Loucy (cell line): ENCODE data around the gene ISX.

Source experiments
- H2AFZ ChIP-seq: fragments of 200-600 bp; sonication (generic); 2 replicates; pipeline ENCODE4 v1.6.0; 2016; ENCODE audit warnings: antibody characterized with exemption, mild to moderate bottlenecking, low read length, moderate library complexity
- H3F3A ChIP-seq: fragments of 200-600 bp; 2 replicates; pipeline ENCODE4 v1.6.0; 2016; ENCODE audit warnings: antibody characterized with exemption, low read depth, mild to moderate bottlenecking
- H3K27me3 ChIP-seq: fragments of 200-600 bp; sonication (generic); 2 replicates; pipeline ENCODE4 v1.6.1; 2014; ENCODE audit warnings: low read length, mild to moderate bottlenecking; ENCODE audit not compliant: insufficient read depth, poor library complexity, severe bottlenecking
- H3K36me3 ChIP-seq: fragments of 200-600 bp; sonication (generic); 2 replicates; pipeline ENCODE4 v1.6.1; 2016; ENCODE audit warnings: low read length; ENCODE audit not compliant: insufficient read depth
- H3K4me1 ChIP-seq: fragments of 200-600 bp; sonication (generic); 2 replicates; pipeline ENCODE4 v1.5.1; 2014; ENCODE audit warnings: low read length, mild to moderate bottlenecking; ENCODE audit not compliant: insufficient read depth, poor library complexity, severe bottlenecking
- H3K4me2 ChIP-seq: fragments of 200-600 bp; sonication (generic); 2 replicates; pipeline ENCODE4 v1.6.0; 2014; ENCODE audit warnings: antibody characterized with exemption, low read length, low read depth, mild to moderate bottlenecking; ENCODE audit not compliant: poor library complexity, severe bottlenecking
- H3K4me3 ChIP-seq: fragments of 200-600 bp; sonication (generic); 2 replicates; pipeline ENCODE4 v1.5.1; 2014; ENCODE audit warnings: low read length, mild to moderate bottlenecking, mixed read lengths; ENCODE audit not compliant: poor library complexity, severe bottlenecking
- H3K79me2 ChIP-seq: fragments of 200-600 bp; sonication (generic); 2 replicates; pipeline ENCODE4 v1.6.1; 2014; ENCODE audit warnings: low read length; ENCODE audit not compliant: insufficient read depth
- H3K9ac ChIP-seq: fragments of 200-600 bp; sonication (generic); 2 replicates; pipeline ENCODE4 v1.6.0; 2014; ENCODE audit warnings: mild to moderate bottlenecking, low read depth, low read length, moderate library complexity; ENCODE audit not compliant: poor library complexity, severe bottlenecking
- H3K9me2 ChIP-seq: fragments of 200-600 bp; sonication (generic); replicated peaks from 2 replicates; pipeline ENCODE4 v1.6.1; 2016; ENCODE audit warnings: low read depth, low read length, mixed read lengths
- H3K9me3 ChIP-seq: fragments of 200-600 bp; sonication (generic); 2 replicates; pipeline ENCODE4 v1.6.1; 2014; ENCODE audit warnings: mild to moderate bottlenecking, antibody characterized with exemption, low read length, low read depth; ENCODE audit not compliant: insufficient read depth
- H4K20me1 ChIP-seq: fragments of 200-600 bp; sonication (generic); 2 replicates; pipeline ENCODE4 v1.6.0; 2014; ENCODE audit warnings: antibody characterized with exemption, low read length, mild to moderate bottlenecking; ENCODE audit not compliant: insufficient read depth, poor library complexity, severe bottlenecking
- EZH2phosphoT487 ChIP-seq: fragments of 200-600 bp; IDR thresholded peaks from 2 replicates; pipeline ENCODE4 v1.6.1; 2018; ENCODE audit warnings: antibody characterized with exemption, mild to moderate bottlenecking, moderate library complexity, borderline replicate concordance
- TF ChIP-seq, protein P1 (sequence below): fragments of 200-600 bp; sonication (generic); conservative IDR thresholded peaks from 2 replicates; pipeline ENCODE4 v1.5.1; 2014; ENCODE audit warnings: mild to moderate bottlenecking, antibody characterized with exemption, low read length

ISX gene

DNA sequence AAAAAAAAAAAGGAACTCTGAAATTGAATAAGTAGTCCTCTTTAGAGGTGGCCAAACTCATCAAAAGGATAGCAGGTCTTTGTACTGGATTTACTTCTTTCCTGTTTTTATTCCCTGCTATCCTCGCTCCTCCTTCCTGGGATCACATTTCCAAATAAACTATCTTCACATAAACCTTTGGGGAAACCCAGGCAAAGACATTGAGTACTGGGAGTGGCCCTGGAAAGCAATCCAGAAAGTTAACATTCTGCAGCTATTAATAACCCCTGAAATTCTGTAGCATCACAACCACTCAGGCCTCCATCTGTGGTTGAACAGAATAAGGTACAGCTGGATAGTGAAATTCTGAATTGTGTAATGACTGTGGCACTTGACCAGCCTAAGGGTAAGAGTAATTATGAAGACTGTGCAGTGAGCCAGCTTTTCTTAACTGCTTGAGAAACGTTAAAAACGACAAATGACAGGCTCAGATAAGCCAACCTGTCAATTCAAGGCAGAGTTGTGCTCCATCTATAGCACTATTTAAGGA, 58.8 kb downstream of the ISX start:
- Histone ChIP-seq H3K36me3 (no peaks in the 10 kb centered on the region), H4K20me1 (no peaks in the 10 kb centered on the region), H3K4me3 (no peak overlapping the region), H3K4me2 (no peak overlapping the region), H3K79me2 (no peaks in the 10 kb centered on the region), H3K9me2 (no peaks in the 10 kb centered on the region), H3F3A (no peaks in the 10 kb centered on the region), H2AFZ (no peak overlapping the region), H3K9me3 (no peaks in the 10 kb centered on the region), H3K4me1 (no peaks in the 10 kb centered on the region), H3K27me3 (no peaks in the 10 kb centered on the region), H3K9ac (no peak overlapping the region)
- TF ChIP-seq, protein P1, sequence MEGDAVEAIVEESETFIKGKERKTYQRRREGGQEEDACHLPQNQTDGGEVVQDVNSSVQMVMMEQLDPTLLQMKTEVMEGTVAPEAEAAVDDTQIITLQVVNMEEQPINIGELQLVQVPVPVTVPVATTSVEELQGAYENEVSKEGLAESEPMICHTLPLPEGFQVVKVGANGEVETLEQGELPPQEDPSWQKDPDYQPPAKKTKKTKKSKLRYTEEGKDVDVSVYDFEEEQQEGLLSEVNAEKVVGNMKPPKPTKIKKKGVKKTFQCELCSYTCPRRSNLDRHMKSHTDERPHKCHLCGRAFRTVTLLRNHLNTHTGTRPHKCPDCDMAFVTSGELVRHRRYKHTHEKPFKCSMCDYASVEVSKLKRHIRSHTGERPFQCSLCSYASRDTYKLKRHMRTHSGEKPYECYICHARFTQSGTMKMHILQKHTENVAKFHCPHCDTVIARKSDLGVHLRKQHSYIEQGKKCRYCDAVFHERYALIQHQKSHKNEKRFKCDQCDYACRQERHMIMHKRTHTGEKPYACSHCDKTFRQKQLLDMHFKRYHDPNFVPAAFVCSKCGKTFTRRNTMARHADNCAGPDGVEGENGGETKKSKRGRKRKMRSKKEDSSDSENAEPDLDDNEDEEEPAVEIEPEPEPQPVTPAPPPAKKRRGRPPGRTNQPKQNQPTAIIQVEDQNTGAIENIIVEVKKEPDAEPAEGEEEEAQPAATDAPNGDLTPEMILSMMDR: no peak
- no peak for TF ChIP-seq EZH2phosphoT487

DNA sequence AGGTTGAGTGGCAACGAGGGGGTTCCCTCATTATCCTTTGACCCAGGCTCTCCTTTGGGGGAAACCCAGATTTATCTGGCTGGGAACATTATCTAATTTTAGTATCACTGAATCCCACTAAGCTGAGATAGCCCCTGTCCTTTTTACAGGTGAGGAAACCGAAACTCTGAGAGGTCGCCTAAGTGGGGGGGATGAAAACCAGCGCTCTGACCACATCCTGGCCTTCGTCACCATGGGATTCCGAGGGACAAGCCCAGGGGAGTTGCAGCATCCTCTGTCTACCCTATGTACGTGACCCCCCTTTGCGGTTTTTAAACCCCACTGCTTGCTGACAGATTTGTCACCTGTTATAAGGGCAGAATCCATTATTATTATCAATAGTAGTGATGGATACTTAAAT, 61.0 kb downstream of the ISX start:
- Histone ChIP-seq H3K36me3 (no peaks in the 10 kb centered on the region), H3K79me2 (no peaks in the 10 kb centered on the region), H3K9ac (no peak overlapping the region), H2AFZ (no peak overlapping the region), H3K4me2 (no peak overlapping the region), H3K4me1 (no peaks in the 10 kb centered on the region), H3K4me3 (no peak overlapping the region), H4K20me1 (no peaks in the 10 kb centered on the region), H3K9me3 (no peaks in the 10 kb centered on the region), H3F3A (no peaks in the 10 kb centered on the region), H3K27me3 (no peaks in the 10 kb centered on the region), H3K9me2 (no peaks in the 10 kb centered on the region)
- TF ChIP-seq, protein P1: no peak
- TF ChIP-seq EZH2phosphoT487: no peak

DNA sequence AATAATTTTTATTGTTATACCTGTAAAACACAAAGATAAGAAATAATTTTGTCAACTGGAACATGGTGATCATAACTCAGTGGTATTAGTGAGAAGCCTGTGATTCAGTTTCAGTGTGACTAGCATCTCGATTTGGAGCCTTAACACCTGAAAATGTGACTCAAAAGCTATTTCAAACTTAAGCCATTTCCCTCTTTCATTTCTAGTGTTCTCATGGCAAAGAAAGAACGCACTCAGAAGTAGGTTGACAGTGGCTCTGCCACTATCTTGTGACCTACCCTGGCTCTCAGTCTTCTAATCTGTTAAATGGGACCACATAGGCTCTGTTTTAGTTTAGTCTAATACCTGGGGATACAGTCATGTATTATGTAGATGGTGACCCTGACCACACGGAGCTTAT, 62.7 kb downstream of the ISX start:
- no peaks in the 10 kb centered on the region for H3K27me3 ChIP-seq
- no peaks in the 10 kb centered on the region for H4K20me1 ChIP-seq
- H3K79me2 ChIP-seq: no peaks in the 10 kb centered on the region
- H3K9me3 ChIP-seq: no peaks in the 10 kb centered on the region
- H3K4me2 ChIP-seq: no peak overlapping the region
- no peak overlapping the region for H2AFZ ChIP-seq
- H3K4me1 ChIP-seq: no peaks in the 10 kb centered on the region
- no peaks in the 10 kb centered on the region for H3K36me3 ChIP-seq
- no peak overlapping the region for H3K9ac ChIP-seq
- TF ChIP-seq EZH2phosphoT487: no peak
- TF ChIP-seq, protein P1: no peak
- no peak overlapping the region for H3K4me3 ChIP-seq
- no peaks in the 10 kb centered on the region for H3F3A ChIP-seq
- no peaks in the 10 kb centered on the region for H3K9me2 ChIP-seq
